ENCODE results near the gene APOB. TPM values are rescaled to one million over a fixed set of nuclear protein-coding genes. Genes with fewer than 3 reads are reported as not detected.

Gene APOB
- polyA plus RNA-seq, 3 donors, result 1.5 to 4.7 (median 3.1) TPM

- DNase-seq (ENCODE audit: extremely low read depth in 1 of 11, low read depth in 9 of 11, low spot score in 4 of 11), result no peak
Observed at GRCh38 chr2:21022792-21023367, 21.0 kb downstream of the APOB start.

DNA sequence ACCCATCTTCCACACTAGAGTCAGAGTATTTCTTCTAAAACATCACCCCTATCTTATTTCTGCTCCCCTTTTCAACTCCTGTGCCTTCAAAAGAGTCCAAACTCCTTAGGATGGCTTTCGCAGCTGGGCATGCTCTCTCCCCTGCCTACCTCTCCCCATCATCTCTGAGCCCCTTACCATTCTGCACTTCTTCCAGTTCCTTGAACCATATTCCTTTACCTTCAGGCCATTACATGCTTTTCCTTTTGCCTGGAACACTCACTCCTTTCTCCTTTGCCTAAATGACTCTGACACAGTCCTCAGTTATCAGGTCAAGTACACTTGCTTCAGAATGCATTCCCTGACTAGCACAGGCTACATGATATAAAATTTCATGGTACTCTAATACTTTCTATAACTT is 22.4 kb downstream of the APOB start:
- DNase-seq (ENCODE audit: extremely low read depth in 1 of 11, low read depth in 9 of 11, low spot score in 4 of 11), result no peak

DNA sequence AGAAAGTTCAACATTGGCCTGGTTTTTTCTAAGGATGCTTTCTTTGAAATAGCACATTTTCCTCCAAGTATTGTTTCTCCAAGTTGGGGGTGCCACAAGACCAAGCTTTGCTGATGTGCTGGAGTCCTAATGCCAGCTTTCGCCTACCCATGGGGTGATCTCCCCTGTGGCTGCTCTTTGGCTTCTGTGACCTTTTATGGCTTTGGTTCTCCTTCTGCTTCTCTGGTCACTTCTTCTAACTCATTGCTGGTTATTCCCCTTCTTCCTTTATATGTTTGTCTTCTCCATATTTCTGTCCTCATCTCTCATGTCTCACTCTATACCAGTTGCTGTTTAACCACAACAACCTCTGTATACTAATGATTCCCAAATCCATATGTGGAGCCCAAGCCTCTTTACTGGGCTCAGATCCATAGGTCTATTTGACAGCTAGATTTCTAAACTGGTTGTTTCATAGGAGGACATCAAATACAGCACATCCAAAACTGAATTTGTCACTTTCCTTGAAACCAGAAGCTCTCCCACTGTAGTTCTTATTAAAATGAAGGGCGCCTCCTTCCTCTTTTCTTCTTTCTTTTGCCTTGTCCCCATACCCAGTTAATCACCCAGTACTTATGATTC is 23.1 kb downstream of the APOB start:
- DNase-seq (ENCODE audit: extremely low read depth in 1 of 11, low read depth in 9 of 11, low spot score in 4 of 11), result no peak

DNA sequence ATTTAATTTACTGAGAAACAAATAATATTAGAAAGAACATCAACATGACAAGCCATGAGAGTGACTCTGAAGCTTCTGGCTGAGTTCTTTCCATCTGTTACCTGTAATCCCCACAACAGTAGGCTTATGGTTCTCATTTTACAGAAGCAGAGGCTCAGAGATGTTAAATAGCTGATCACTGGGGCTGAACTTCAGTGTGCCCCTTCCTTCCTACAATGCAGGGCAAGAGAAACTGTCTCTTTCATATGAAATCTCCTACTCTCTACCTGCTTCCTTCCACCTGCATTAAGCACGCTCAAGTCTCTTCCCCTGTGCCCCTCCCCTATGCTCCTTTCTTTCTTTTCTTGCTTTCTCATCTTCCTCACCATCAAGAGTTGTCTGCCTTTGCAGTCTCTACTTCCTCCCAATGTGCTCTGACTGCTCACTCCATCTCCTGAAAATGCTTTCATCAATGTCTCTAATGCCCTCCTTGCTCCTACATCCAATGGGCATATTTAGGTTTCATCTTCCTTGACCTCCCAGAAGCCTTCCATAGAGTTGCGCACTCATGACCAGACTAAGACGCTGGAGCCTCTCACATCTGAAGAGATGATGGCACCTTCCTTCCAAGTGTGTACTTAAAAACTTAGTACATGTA is 23.7 kb downstream of the APOB start:
- DNase-seq (ENCODE audit: extremely low read depth in 1 of 11, low read depth in 9 of 11, low spot score in 4 of 11), result no peak

- no peak for DNase-seq (ENCODE audit: extremely low read depth in 1 of 11, low read depth in 9 of 11, low spot score in 4 of 11)
Observed at GRCh38 chr2:21019678-21020021, 24.2 kb downstream of the APOB start.

- DNase-seq (ENCODE audit: extremely low read depth in 1 of 11, low read depth in 9 of 11, low spot score in 4 of 11), result no peak
Observed at GRCh38 chr2:21019000-21019677, 24.7 kb downstream of the APOB start.

GRCh38 chr2:21018290-21018689 is 25.6 kb downstream of the APOB start:
- DNase-seq (ENCODE audit: extremely low read depth in 1 of 11, low read depth in 9 of 11, low spot score in 4 of 11), result no peak

- DNase-seq (ENCODE audit: extremely low read depth in 1 of 11, low read depth in 9 of 11, low spot score in 4 of 11), result no peak
Observed at GRCh38 chr2:21017748-21018276, 26.1 kb downstream of the APOB start.

GRCh38 chr2:21015281-21015645 is 28.6 kb downstream of the APOB start:
- no peak for DNase-seq (ENCODE audit: extremely low read depth in 1 of 11, low read depth in 9 of 11, low spot score in 4 of 11)

DNA sequence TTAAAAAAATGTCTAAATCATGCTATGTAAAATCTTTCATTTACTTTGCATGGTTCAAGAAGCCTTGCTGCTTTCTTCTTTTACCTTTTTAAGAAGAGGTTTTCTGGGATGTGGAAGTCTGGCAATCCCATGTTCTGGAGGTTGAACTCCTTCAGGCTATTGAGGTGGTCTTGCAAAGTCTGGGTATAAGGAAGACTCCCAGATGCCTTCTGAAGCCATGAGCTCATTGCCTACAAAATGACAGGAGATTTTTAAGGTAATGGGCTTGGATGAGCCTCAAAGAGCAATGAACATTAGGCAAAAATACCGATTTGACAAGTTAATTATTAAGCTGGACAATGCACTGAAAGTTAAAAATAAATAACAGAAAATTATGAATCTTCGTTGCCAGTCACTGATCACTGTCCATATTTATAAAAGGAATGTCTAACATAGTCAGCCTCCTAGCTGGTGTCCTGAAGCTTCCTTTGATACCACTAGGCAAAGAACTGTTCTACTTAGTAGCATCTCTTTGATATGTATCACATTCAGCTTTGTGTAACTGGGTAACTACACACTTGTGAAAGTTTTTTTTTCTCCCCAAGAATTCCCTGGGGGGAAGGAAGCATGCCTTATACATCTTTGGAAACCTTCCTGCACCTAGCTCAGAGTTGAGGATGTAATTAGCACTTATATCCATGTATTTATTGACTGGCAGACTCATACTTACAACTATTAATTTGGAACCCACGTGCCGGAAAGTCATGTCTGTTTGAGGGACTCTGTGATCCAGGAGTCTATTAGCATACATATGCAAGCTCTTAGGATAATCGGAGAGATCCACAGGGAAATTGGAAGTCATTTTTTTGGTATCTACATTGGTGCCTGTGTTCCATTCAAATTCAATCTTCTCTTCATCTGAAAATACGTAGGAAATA is 29.3 kb downstream of the APOB start:
- DNase-seq (ENCODE audit: extremely low read depth in 1 of 11, low read depth in 9 of 11, low spot score in 4 of 11), result no peak

- no peak for DNase-seq (ENCODE audit: extremely low read depth in 1 of 11, low read depth in 9 of 11, low spot score in 4 of 11)
Observed at GRCh38 chr2:21013043-21013816, 30.6 kb downstream of the APOB start.

GRCh38 chr2:21012557-21012937 is 31.3 kb downstream of the APOB start:
- no peak for DNase-seq (ENCODE audit: extremely low read depth in 1 of 11, low read depth in 9 of 11, low spot score in 4 of 11)

DNA sequence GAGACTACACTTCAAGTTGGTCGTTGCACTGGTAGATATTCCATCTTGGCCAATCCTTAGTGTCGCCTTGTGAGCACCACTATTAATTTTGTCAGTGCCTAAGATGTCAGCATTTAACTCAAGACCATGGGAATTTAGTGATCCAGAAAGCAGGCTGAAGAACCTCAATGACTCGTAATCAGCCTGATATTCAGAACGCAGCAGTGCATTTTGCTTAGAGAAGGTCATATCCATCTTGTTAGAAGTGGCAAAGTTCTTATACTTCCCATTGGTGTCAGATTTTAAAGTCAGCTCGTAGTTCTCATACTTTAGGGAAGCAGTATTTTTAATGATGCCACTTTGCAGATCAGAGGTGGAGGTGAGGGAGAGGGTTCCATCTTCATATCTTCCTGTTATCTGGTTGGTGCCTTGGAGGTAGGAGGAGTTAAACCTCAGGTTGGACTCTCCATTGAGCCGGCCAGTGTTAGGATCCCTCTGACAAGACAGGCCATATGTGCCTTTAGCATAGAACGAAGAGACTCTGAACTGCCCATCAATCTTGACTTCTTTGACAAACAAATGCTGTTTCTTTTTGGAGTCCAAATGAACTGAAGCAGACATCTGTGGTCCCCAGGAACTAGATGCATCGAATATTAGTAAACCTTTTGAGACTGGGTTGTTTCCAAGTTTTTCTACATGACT is 31.9 kb downstream of the APOB start:
- no peak for DNase-seq (ENCODE audit: extremely low read depth in 1 of 11, low read depth in 9 of 11, low spot score in 4 of 11)

DNA sequence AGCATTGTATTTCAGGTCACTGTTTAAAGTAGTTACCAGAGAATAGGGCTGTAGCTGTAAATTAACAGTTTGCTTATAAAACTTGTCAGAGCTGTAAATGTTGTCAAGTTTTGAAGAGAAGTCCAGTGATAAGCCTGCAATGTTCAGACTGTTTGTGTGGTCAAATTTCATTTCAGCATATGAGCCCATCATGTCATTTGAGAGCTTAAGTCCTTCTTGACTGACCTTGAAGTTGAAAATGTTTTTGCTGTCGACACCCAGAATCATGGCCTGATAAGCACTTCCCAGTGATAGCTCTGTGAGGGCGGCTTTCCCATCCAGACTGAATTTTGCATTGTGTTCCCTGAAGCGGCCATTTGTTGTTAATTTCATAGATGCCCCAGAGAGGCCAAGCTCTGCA is 32.4 kb downstream of the APOB start:
- no peak for DNase-seq (ENCODE audit: extremely low read depth in 1 of 11, low read depth in 9 of 11, low spot score in 4 of 11)

DNA sequence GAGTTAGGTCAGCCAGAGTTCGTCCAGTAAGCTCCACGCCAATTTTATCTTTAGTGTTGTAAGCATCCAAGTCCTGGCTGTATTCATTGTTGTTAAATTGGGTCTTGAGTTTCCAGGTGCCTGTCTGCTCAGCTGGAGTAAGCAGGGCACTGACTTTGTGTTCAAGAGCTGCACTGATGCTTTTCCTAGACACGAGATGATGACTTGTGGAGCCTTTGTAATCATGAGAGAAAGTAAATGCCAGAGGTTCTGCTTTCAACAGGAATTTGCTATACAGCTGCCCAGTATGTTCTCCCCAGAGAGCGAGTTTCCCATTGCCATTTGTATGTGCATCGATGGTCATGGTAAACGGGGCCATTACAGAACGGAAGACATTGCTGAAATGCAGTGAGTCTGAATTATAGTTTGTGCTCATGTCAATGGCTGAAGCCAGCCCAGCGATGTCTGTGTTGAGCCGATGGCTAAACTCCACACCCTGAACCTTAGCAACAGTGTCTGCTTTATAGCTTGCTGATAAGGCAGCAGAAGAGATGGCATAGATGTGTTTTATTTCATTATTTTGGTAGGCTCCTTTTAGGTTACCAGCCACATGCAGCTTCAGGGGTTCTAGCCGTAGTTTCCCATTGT is 32.9 kb downstream of the APOB start:
- DNase-seq (ENCODE audit: extremely low read depth in 1 of 11, low read depth in 9 of 11, low spot score in 4 of 11), result no peak

DNA sequence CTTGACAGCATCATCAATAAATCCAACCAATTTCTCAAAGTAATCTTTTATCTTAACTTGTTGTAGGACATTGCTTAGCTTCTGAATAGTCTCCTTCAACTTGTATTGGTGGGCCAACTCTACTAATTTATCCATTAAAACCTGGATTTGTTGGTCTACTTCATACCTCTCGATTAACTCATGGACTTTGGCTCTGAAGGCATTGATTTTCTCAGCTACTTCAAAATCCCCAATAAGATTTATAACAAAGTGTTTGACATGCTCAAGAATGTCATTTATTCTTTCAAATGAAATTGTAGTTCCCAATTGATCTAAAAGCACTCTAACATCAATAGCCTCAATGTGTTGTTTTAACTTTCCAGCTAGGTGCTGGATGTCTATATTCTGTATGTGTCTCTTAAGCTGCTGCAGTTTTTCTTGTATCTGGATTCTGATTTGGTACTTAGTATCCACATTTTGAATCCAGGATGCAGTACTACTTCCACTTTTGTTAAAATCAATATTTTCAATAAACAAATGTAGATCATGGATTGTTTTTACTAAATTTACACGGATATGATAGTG is 34.1 kb downstream of the APOB start:
- no peak for DNase-seq (ENCODE audit: extremely low read depth in 1 of 11, low read depth in 9 of 11, low spot score in 4 of 11)
